ENCODE data around the gene PRDM9. TPM values are rescaled to one million over a fixed set of nuclear protein-coding genes. Genes with fewer than 3 reads are reported as not detected.

Gene PRDM9
- 0.03 TPM in 1 of 5 replicates, not detected in the others for total RNA-seq (2022; extraction: Qiagen RNA extraction)

DNA sequence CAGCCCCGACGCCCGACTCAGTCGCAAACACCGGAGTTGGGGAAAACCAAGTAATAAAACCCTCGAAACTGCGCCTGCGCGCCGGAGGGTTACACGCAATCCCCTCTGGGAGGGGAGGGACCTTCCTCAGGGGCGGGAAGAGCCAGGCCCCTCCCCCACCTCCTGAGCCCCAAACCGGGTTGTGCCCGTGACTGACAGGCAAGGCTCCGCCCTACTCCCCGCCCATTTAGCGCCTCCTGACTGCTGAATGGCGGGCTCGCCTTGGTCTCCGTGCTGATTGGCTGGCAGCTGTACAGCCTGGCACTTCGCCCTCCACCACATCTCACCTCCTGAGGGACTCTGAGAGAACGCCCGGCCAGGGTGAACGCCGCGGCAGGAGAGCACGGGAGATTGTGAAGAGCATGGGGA is at the start of gene PRDM9:
PRDM9 (plus strand) TSS at position 332 of the 408 bp plus-strand sequence. CDS start 1,425 bp downstream, outside the sequence.

Data from A549 treated with Hydrocortisone at 1 μM for 4 hours (cell line).